22Rv1 (cell line): ENCODE results near the gene HLA-DRA.

ENCODE experiments used
- H3K27ac ChIP-seq: fragments of 450-650 bp; 2 replicates; pipeline ENCODE4 v1.5.1; 2017
- ZFX ChIP-seq: fragments of 450-650 bp; IDR thresholded peaks from 2 replicates; pipeline ENCODE4 v1.6.1; 2017; ENCODE audit warnings: antibody characterized with exemption, borderline replicate concordance
- TF ChIP-seq, protein P1 (sequence below): fragments of 450-650 bp; IDR thresholded peaks from 2 replicates; pipeline ENCODE4 v1.5.1; 2017; ENCODE audit warnings: mild to moderate bottlenecking

The HLA-DRA gene

DNA sequence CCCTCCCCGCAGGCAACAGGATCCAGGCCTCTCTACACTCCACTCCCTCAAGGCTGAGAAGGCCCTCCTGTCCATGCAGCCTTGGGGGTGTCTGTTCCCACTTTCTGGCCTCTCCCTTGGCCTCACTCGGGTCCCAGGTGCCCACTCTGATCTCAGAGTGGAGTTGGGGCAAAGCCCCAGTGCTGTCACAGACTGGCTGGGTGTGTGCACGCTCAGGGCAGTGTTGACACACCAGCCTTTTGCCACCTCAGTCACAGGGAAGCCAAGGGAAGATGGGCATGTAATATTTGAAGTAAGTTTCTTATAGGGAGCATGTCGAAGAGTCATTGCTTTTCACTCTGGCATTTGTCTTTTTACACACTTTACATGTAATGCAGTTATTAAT is 44.9 kb downstream of the HLA-DRA start:
- TF ChIP-seq, protein P1, sequence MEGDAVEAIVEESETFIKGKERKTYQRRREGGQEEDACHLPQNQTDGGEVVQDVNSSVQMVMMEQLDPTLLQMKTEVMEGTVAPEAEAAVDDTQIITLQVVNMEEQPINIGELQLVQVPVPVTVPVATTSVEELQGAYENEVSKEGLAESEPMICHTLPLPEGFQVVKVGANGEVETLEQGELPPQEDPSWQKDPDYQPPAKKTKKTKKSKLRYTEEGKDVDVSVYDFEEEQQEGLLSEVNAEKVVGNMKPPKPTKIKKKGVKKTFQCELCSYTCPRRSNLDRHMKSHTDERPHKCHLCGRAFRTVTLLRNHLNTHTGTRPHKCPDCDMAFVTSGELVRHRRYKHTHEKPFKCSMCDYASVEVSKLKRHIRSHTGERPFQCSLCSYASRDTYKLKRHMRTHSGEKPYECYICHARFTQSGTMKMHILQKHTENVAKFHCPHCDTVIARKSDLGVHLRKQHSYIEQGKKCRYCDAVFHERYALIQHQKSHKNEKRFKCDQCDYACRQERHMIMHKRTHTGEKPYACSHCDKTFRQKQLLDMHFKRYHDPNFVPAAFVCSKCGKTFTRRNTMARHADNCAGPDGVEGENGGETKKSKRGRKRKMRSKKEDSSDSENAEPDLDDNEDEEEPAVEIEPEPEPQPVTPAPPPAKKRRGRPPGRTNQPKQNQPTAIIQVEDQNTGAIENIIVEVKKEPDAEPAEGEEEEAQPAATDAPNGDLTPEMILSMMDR = no peak
- TF ChIP-seq ZFX = no peak
- H3K27ac ChIP-seq = no peak overlapping the region

DNA sequence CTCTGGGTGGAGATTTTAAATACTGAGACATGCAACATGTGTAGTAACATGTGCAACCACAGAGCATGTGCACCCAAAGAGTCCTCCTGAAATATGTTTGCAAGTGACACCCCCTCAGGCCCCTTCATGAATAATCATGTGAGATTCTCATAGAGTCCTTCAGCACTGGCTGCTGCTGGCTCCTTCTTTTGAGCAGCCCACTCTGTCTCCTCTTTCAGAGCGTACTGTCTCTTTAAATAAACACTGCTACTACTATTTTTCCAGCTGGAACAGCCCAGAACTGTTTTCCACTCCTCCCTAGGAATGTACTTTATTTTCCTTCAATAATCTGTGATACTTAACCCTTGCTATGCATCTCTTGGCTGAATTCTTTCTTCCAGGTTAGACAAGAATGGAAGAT is 48.4 kb downstream of the HLA-DRA start:
- TF ChIP-seq, protein P1 = no peak
- no peak for TF ChIP-seq ZFX
- H3K27ac ChIP-seq = no peak overlapping the region

GRCh38 chr6:32491700-32492099 is 52.0 kb downstream of the HLA-DRA start:
- no peak for TF ChIP-seq ZFX
- TF ChIP-seq, protein P1 = no peak
- H3K27ac ChIP-seq = no peak overlapping the region

GRCh38 chr6:32492351-32492750 is 52.7 kb downstream of the HLA-DRA start:
- TF ChIP-seq, protein P1 = no peak
- no peak for TF ChIP-seq ZFX
- H3K27ac ChIP-seq = no peak overlapping the region
